NCI-H82 (cell line): ENCODE measurements around the gene PLS3.

Experiments used
- DNase-seq: peaks from one replicate; lab custom pipeline; 2025; lab: John Stamatoyannopoulos, UW

PLS3 gene

DNA sequence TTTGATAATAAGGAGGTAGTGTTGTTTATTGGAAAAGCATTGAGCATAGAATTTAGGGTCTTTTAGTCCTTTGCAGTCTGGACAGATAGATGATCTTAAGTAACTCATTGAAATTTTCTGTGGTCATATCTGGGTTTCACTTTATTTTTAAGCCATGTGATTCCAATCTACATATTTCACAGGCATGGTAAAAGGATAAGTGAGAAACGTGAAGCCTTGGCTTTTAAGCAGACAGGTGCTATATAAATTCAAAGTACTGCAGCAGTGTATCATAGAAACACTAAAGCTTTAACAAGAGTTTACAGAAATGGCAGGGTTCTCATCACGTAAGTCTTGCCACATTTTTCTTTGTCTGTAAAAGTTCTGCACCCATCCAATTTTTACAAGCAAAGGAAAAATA is 4.9 kb downstream of the PLS3 start:
- DNase-seq: no peak

GRCh38 chrX:115571712-115572111 is 10.7 kb downstream of the PLS3 start:
- DNase-seq: no peak

GRCh38 chrX:115573185-115573584 is 12.2 kb downstream of the PLS3 start:
- no peak for DNase-seq

- no peak for DNase-seq
Observed at GRCh38 chrX:115576676-115577075, 15.7 kb downstream of the PLS3 start.

DNA sequence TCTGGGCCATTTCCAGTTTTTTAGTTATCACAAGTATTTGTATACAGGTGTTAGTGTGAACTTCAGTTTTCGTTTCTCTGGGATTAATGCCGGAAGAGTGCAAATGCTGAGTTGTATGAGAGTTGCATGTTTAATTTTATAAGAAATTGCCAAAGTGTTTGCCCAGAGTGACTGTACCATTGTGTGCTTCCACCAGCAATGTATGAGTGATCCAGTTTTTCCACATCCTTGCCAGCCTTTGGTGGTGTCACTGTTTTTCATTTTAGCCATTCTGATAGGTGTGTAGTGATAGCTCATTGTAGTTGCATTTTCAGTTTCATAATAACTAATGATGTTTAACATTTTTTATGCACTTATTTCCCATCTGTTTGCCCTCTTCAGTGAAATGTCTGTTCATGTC is 18.4 kb downstream of the PLS3 start:
- DNase-seq: no peak

DNA sequence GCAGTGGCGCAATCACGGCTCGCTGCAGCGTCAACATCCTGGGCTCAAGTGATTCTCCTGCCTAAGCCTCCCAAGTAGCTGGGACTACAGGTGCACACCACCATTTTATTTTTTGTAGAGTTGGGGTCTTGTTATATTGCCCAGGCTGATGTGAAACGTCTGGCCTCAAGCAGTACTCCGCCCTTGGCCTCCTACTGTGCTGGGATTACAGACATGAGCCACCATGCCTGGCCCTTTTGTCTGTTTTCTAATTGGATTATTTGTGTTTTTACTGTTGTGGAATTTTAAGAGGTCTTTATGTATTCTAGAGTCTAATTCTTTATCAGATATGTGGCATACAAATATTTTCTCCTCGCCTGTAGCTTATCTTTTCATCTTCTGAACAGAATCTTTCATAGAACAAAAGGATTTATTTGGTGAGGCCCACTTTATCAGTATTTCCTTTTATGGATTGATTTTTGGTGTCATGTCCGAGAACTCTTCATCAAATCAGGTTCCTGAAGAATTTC is 18.9 kb downstream of the PLS3 start:
- peak; percentile 15 for DNase-seq

GRCh38 chrX:115581759-115582615 is 21.0 kb downstream of the PLS3 start:
- DNase-seq: no peak

DNA sequence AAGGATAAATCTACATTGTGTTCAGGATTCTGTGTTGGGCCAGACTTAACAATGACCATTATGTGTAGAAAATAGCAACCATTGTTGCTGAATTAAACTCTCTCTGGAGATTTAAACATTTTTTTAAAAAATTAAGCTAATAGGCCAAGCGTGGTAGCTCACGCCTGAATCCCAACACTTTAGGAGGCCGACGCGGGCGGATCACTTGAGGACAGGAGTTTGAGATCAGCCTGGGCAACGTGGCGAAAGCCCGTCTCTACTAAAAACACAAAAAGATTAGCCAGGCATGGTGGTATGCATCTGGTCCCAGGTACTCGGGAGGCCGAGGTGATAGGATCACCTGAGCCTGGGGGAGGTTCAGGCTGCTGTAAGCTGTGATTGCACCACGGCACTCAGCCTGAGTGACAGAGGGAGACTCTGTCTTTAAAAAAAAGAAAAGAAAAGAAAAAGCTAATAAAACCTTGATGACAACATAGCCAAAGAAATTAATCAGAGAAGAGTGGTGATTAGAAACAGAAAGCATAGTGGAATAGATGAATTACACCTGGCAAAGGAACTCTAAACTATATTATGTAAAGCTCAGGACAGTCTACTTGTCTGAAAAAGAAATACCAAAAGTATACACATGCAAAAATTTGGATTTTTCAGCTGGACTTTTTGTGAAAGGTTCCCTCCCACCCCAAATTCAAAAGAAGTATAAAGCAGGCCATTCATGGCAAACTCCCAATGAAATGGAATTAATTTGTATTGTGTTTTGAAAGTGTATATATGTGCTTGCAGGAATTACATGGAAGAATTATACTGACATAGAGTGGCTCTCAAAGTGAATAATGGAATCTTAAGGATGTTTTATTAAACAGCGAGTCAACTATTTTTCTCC is 21.9 kb downstream of the PLS3 start:
- DNase-seq: peak; percentile 0

DNA sequence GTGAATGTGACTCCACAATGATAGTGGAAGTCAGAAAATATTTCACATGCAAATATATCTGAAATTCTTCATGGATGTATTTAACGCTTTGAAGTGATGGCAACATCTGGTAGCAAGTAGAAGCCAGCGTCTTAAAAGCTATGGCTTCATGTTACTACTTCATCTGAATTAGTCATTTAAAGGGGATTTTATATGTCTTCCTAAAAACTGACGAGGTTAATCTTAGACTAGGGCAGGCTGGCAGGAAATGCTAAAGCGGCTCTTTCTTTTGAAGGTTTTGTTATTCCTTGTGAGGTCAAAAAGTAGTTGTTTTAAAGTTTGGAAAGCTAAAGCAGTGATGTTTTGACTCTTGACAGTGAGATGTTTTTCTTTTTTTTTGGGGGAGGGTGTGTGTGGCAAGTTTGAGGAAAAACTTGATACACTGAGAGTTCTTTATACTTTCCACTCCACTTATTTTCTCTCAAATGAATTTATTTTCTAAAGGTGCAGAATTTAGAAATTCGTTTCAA is 22.6 kb downstream of the PLS3 start:
- DNase-seq: no peak

GRCh38 chrX:115584696-115585095 is 23.7 kb downstream of the PLS3 start:
- DNase-seq: no peak

DNA sequence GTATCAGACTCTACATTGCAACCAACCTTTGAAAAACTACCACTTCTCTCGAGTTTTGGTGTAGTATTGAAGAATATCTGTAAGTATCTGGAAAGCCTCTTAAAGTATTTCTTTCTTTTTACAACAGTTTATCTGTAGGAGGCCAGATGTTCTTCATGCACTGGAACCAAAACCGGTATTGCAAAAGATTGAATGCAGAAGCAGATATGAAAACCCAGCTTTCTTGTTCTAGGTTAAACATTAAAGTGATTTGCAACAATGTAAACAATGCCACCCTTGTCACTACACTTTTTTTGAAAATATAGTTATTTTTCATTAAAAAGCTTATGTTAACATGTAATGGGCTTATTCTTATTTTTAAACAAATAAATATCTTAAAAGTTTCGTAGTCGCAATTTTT is 27.2 kb downstream of the PLS3 start:
- DNase-seq: no peak

GRCh38 chrX:115589419-115589818 is 28.4 kb downstream of the PLS3 start:
- no peak for DNase-seq

- DNase-seq: no peak
Observed at GRCh38 chrX:115591420-115591819, 30.4 kb downstream of the PLS3 start.

- DNase-seq: no peak
Observed at GRCh38 chrX:115591856-115592842, 31.2 kb downstream of the PLS3 start.

- no peak for DNase-seq
Observed at GRCh38 chrX:115592997-115593734, 32.2 kb downstream of the PLS3 start.

GRCh38 chrX:115595049-115595448 is 34.1 kb downstream of the PLS3 start:
- DNase-seq: no peak

DNA sequence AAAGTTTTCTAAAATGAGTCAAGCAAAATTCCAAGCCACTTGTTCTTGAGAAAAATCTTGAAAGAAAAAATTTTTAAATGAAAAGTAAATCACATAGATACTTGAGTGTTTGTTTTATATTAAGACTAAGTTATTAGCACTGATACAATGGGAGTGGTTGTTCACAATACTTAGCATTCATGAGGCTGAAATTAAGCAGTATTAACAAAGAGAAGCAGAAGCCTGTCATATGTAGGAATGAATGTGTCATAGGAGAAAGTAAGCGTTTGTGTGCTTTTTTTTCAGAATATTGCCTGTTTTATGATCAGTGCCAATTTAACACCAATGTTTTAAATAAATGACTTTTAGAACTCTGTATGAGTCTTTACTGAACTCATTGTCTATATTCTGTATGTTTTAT is 37.6 kb downstream of the PLS3 start:
- no peak for DNase-seq

DNA sequence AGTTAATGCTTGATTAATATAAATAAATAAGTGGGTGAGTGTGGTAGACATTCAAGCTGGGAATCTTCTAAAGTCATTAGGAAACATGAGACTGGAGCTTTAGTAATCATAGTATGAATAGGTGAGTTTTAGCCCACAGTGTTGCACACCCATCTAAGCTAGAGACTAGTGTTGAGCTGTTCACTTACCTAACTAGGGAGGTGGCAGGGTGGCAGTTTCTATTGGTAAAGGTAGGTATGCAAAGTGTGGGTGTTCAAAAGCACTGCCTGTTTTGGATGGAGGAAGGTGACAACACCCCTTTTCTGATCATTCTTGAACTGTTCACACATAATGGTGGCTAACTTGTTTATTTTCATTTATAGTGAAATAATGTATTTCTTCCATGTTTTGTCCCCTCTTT is 41.3 kb downstream of the PLS3 start:
- no peak for DNase-seq

- DNase-seq: no peak
Observed at GRCh38 chrX:115602729-115603389, 41.9 kb downstream of the PLS3 start.

GRCh38 chrX:115603534-115604074 is 42.6 kb downstream of the PLS3 start:
- no peak for DNase-seq
